ENCODE data around the gene TMEM108.

The TMEM108 gene

DNA sequence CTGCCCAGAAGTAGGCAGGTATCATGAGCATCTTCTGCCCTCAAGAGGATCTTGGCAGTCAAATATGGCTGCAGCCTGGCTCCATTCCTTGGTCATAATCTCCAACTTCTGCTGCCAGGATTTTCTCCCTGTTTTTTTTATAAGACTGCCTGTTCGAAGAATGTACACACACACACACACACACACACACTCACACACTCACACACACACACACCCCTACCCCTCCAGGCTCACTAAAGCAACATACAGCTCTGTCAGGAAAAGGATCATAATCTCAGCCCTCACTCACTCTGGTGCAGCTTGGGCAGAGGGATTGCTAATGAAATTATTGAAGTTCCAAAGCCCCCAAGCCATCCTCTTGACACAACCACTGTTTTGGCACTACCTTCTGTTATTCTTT, 232.4 kb downstream of the TMEM108 start:
- in situ Hi-C loops (cut with MboI; ENCODE audit: low sequenced_read_pairs): no loop called here

DNA sequence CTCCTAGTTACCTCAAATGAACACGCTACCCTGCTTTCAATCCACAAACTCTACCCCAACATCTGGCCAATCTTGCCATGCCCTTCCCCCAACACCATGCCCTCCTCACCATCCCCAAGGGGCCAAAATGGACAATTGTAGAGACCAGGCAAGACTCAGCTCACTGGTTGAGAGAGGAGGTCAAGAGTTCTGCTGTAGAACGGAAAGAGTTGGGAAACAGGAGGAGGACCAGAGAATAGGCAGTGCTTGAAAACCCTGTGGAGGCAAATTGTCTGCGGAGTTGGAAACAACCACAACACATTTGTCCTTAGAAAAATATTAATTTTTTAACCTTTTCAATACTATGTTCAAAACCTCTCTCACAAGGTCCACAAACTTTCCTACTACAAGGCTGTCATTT, 232.9 kb downstream of the TMEM108 start:
- in situ Hi-C loops (cut with MboI; ENCODE audit: low sequenced_read_pairs): no loop called here

DNA sequence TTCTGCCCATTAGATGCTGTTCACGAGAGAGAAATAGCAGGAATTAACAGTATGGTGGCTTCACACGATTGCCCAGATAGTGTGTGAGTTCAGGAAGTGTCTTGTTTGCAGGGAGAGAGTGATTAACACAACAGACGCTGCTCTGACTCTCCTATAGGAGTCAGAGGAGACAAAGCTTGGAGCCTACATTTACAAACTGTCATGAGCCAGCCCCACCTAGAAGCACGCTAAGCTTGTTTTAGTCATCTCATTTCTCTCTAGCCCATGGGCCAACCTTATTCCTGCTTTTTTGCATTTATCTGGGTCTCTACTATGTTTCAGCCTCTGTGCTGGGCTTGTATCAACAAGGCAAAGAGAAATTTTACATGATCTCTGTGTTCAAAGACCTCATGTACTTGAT, 233.3 kb downstream of the TMEM108 start:
- in situ Hi-C loops (cut with MboI; ENCODE audit: low sequenced_read_pairs): no loop called here

DNA sequence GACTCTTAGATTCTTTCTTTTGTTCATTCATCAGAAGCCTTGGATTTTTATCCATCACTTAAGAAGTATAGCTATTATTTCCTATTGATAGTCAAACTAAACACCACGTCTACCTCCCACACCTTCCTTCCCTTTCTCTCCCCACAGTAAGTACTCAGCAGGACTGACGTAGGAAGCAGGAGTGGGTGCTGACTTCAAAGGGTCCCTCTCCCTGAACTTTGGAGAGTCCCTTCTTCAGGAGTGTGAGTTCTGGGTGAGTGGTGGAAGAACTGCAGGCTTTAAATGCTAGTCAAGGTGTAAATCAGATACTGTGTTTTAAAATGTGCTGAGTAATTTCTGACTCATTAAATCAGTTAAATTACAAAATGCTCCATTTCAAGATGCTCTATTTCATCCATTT, 235.2 kb downstream of the TMEM108 start:
- in situ Hi-C loops (cut with MboI; ENCODE audit: low sequenced_read_pairs): no loop called here

DNA sequence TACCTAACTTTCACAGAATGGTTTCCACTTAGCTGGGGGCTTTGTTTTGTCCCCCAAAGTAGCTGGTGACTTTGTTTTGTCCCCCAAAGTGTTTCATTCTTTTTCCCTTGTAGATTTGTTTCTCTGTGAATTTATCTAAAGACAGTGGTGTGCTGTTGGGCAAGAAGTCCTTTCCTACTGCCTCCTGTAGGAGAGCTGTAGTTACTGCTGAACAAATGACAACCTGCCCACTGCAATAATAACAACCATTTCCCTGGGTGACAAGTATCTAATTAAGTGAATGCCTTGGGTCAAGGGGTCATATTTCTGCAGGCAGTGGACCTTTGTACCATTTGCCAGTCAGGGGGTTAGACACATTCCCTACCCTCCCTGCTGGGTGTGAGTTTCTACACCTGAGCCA, 236.3 kb downstream of the TMEM108 start:
- in situ Hi-C loops (cut with MboI; ENCODE audit: low sequenced_read_pairs): no loop called here

DNA sequence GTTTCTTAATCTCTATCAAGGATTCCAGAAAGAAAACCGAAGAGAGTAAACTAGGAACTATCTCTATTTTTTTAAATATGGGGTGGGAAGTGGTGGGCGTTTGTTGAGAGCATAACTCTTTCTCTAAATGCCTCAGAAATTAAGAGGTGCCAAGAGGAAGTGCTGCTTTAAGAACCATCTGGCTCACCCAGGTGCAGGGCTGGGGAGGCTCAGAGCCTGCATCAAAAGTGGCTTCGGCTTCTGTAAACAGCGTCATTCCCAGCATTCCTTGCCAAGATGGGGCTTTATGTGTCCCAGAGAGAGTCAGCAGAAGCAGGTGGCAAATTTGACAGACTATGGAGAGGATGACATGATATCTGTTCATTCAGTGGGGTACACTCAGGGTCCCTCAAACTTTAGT, 238.4 kb downstream of the TMEM108 start:
- in situ Hi-C loops (cut with MboI; ENCODE audit: low sequenced_read_pairs): no loop called here

DNA sequence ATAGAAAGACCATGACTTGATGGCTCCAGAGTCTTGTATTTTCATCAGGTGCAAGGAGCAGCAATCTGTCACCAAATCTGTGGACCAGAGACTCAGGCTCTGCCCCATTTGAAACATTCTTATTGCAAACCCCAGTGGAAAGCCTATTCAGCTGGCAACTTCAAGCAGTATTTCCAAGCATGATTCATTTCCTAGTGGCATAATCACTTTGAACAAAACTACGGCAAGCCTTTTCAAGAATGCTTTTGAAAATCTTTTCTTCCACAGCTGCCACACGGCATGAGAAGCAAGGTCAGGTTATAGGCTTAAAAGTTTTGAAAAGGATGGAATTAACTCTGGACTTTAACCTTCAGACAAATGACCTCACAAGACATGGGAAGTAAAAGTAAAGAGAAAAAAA, 239.6 kb downstream of the TMEM108 start:
- in situ Hi-C loops (cut with MboI; ENCODE audit: low sequenced_read_pairs): no loop called here

DNA sequence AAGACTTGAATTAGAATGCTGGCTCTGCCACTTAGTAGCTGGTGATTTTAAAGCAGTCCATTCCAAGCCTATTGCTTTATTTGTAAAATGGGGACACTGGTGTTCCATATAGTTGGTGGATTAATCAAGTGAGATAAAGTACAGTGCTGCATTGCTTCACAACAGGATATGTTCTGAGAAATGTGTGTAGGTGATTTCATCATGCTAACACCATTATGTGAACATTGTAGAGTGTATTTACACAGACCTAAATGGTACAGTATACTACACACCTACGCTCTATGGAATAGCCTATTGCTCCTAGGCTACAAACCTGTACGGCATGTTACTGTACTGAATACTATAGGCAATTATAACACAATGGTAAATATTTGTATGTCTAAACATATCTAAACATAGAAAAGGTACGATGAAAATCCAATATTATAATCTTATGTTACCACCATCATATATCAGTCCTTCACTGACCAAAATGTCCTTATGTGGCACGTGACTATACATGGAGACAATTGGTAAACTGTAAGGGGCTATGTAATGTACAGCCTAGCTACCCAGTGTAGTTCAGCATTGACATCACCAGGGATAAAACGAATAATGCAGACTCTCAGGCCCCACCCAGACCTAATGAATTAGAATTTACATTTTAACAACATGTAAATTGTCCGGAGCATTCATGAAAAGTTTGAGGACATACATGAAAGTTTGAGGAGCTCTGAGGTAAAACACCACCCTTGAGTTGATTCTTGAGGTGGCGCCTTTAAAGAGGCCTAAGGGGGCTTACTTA, 240.3 kb downstream of the TMEM108 start:
- in situ Hi-C loops (cut with MboI; ENCODE audit: low sequenced_read_pairs): no loop called here

DNA sequence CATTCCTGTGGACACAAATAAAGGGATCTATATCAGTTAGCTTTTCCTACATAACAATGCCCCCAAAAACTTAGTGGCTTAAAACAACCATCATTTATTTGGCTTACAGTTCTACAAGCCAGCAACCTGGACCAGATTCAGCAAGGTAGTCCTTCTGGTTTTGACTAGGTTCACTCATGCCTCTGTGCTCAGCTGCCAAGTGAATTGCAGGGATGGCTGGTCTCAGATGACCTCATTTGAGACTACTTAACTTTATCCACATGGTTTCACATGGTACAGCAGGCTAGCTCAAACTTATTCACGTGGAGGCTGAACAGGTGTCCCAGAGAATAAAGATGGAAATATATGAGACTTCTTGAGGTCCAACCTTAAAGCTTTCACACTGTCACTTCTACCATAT, 242.4 kb downstream of the TMEM108 start:
- in situ Hi-C loops (cut with MboI; ENCODE audit: low sequenced_read_pairs): no loop called here

DNA sequence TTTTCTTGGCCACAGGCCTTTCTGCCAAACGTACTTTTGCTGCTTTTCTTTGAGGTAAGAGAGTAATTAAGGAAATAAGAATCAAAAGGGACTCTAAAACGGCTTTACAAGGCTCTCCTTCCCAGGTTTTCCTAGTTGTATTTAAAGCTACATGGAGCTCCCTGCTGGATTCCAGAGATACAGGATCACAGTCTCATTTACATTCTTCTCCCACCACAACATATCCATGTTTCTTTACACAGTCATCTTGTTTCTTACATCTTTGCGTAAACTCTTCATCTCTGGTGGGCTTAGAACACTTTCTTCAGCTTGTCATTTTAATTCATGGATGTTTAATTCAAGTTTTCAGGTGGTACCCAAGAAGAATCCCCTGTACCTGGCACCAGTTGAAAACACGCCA, 244.0 kb downstream of the TMEM108 start:
- in situ Hi-C loops (cut with MboI; ENCODE audit: low sequenced_read_pairs): no loop called here

DNA sequence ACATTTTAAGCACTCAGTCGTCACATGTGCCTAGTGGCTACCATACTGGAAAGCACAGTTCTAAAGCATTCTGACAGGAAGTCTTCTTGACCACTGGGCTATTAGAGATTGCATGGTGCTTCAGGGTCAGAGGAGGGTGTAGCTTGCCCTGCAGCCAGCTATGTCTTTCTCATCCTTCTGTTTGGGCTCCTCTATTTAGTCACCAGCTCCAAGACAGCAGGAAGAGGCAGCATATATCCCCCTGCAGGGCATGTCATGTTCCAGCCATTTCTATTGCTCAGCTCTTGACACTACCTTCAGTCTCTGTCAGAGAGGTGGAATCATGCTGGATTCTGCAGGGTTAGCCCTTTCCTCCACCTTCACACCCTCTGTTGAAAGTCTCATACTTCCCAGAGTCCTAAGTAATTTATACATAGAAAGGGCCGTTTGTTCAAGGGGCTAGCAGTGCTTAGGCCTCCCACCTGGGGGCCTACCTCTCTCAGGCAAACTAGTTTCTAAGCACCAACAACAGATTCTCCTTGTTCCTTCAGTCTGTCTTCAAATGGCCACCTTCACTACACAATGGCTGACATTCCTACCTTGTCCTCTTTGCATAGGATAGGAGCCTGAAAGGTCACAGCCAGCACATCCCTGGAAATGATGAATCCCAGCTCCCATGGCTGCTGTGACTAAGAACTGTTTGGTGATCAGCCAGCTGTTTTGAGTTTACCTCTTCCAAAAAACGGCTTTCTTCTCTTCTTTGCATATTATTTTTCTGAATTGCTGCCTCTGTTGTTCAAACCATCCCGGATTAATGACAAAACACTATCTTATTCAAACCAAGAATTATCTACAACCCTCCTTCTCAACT, 246.0 kb downstream of the TMEM108 start:
- in situ Hi-C loops (cut with MboI; ENCODE audit: low sequenced_read_pairs): no loop called here

DNA sequence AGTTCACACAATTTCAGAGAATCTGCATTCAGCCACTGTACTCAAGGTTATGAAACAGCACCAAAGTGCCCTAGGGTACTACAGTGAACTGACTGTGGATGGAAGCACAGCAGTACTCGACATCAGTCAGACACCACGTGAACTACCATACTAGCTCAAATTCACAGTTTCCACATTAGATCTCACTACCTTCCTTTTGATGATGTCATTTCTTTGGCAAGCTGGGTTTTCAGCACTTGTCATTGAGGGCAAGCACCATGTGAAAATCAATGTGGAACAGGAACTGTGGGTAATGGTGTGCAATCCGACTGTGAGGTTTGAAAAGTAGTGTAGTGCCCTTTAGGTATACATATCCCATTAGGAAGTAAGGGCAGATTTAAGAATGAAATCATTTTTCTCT, 251.1 kb downstream of the TMEM108 start:
- in situ Hi-C loops (cut with MboI; ENCODE audit: low sequenced_read_pairs): no loop called here

DNA sequence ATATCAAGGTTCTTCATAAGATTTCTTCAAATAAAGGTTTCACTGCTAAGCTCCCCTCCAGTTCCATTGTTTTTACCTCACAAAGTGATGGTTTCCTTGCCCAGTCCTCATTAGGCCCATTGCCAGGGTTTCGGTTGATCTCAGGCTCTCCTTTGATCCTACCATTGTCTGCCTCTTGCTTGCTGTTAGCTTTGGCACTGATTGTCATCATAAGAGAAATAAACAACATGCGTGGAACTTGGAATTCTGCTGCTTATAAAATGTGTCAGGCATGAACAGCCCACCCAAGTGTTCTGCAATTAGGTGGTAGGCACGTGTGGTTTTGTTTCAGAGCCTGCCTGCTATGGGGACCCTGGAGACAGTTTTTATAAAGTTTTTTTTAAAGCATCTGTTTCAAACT, 254.1 kb downstream of the TMEM108 start:
- in situ Hi-C loops (cut with MboI; ENCODE audit: low sequenced_read_pairs): no loop called here

DNA sequence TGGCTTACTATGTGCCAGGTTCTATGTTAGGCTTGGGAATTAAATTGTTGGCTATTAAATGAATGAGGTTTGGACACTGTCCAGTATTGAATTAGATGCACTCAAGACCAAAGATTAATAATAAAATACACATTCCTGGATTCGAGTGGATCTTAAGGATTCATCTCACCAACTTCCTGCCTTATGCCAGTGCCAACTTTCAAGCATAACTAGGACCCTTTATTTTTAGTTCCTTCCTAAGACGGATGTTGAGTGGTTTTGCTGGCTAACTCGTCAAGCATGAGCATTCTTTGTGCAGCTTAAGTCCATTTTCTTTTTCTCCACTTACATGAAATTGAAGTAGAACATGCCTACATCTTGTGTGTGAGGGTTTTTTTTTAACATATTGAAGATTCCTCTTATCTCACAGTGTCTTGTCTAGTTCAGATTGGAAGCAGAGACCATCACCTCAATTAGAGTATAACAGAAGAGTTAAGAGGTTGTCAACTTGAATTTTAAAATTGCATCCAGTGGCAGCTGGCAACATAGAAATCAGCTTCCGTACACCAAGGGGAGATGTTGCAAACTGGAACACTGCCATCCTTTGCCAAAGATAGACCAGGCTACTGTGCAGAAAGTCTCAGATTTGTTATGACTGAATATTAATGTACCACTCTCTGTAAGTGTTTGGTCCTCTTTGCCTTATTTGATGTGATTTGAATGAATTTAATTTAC, 255.4 kb downstream of the TMEM108 start:
- in situ Hi-C loops (cut with MboI; ENCODE audit: low sequenced_read_pairs): no loop called here

DNA sequence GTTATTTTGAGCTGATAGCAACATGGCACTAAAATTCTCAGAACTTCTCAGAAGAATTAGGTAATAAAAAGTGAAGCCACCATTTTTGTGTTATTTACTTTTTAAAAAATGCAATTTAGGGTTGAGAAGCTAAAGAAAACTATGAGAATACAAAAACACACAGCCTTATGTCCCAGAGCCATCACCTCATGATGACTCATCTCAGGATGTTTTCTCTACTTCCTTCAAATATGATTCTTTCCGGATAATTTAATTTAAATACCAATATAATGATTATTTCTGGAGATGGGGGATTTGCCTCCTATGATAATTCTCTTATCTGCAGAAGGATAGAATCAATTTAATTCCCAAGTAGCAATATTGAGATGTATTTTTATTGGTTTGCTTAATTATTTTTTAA, 256.1 kb downstream of the TMEM108 start:
- in situ Hi-C loops (cut with MboI; ENCODE audit: low sequenced_read_pairs): no loop called here

DNA sequence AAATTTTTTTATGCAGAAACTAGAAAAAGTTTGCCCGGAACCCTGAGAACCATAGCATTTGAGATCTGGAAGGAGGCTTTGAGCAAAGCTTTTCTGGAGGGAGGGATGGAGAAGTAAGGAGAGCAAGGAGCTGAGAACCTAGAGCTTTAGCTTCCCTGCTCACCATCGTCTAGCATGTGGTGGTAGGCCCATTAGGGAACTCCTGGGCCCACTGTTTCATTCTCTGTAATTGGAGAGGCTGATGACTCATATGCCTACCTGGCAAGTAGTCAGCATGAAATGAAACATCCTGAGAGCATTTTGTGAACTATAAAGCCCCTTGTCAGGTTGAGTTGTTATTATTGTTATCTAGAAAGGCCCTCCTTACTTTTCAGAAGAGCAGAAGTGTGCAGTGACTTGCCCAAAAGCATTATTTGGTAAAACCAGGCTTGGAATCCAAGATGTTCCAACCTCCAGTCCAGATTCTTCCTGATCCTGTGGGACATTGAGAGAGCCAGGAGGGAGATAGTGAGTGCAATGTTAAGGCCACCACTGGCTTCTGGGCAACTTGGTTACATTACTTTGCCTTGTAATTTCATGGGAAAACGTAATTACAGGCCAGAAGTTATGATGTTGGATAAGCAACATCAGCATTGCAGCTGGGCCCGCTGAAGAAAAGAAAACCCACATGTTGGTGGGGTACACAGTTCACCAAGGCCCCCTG, 257.2 kb downstream of the TMEM108 start:
- in situ Hi-C loops (cut with MboI; ENCODE audit: low sequenced_read_pairs): no loop called here

DNA sequence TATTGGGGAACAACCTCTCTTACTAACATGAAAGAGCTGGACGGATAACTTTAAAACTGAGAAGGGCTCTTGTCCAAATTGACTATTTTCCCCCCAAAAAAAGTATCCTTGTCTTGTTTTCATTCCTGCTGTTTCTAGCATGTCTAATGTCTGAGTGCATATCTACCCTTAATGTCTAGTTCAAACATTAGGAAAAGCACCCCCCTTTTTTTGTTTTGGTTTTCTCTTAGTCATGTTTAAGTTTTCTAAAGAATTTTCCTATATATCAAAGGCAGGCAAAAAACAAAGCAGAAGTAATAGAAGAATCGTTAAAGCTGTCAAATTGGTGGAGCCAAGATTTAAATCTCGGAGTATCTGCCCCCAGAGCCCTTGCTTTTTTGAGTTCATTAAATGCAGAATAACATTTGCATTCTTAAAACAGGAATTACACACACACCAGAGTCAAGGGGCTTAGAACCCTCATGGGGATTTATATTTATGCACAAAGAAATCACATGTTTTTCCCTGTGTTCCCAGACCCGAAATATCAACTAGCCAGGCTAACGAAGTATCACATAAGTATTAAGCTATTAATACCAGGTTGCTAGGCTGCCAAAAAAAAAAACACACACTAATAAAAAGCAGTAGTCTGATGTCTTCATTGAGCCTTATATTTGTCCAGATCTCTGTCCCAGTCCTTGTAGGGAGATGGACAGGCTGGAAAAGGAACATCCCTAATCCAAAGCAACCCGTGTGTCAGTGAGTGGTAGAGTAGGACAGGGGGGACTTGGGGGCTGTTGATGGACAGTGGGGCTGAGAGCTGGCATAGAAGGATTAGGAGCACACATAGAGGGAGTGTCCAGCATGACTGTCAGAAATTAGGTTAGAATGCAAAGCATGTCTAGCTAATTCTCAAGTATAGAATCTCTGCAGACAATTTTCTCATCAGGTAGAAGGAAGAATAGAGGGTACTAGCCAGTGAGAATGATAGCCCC, 258.0 kb downstream of the TMEM108 start:
- in situ Hi-C loops (cut with MboI; ENCODE audit: low sequenced_read_pairs): no loop called here

DNA sequence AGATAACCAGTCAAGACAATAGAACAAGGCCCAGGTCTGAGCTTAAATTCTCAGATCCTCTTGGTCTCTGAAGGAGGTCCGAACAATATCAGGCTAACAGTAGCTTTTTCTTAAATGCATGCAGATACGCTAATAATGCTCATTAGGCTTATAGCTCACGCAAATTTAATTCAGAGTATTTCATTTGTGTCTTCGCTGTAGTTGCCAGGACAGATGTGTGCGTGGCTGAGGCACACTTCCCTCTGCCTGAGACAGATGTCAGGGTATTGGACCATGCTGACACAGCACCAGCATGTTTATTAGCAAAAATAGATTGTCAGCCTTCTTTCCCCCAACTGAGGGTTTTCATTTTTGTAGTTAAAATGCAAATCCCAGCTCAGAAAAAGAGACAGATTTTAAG, 258.8 kb downstream of the TMEM108 start:
- in situ Hi-C loops (cut with MboI; ENCODE audit: low sequenced_read_pairs): no loop called here

DNA sequence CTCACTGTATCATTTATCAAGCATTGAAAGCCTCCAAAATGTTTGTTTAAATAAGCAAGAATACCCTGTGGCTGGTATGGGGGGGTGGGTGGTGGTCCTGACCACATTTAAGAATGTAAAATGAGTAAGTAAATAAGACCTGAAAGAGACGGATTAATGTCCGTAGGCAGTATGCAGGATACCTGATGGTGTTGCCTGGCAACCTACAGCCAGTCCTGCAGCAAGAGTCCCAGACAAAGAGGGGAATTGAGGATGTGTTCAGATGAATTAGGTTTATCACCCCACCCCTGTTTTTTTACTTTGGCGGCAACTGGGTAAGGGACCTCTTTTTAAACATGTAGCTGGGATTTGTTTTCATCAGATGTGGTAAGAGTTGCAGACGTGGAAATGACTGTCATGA, 261.9 kb downstream of the TMEM108 start:
- in situ Hi-C loops (cut with MboI; ENCODE audit: low sequenced_read_pairs): no loop called here

DNA sequence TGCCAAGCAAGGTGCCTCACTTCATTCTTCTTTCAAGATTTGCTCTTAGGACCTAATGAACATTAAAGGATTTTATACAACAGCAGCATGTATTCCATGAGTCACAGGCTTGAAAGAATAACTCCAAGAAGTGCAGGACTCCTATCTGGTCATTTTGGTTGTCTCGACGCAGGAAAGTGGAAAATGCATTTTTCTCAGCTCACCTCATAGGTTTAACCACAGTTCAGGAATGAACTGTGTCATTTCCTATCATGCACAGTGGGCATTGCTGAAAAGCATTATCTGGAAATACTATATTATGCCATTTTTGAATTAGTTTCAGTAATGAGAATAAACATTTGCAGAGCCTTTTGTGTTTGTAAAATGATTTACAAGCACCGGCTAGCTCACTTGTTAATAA, 263.0 kb downstream of the TMEM108 start:
- in situ Hi-C loops (cut with MboI; ENCODE audit: low sequenced_read_pairs): no loop called here
